GM19025 (cell line): ENCODE results near the gene CCDC92.

Experiments used
- ATAC-seq: cut with Tn5 transposase; IDR thresholded peaks from one replicate; pipeline ENCODE4 v1.9.1; 2021; ENCODE audit warnings: mild to moderate bottlenecking, low read depth, moderate library complexity; ENCODE audit not compliant: unreplicated experiment

The CCDC92 gene

DNA sequence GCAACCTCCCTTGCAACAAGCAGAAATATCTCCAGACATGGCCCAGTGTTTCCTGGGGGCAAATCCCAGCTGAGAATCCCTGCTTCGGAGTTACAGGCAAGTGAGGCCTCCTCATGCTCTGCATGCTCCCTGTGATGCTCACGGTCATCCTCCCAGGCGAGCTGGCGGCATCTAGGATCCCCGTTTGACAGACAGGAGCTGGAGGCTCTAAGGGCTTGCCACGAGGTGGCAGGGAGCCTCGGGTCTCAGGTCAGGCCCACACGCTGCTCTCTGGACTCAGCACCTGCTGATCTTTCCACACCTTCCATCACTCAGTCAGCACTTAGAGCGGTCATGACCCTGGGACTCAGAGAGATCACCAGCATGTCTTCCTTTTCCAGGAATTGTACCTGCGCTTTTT lies 79.8 kb downstream of the CCDC92 start:
- ATAC-seq = no peak

DNA sequence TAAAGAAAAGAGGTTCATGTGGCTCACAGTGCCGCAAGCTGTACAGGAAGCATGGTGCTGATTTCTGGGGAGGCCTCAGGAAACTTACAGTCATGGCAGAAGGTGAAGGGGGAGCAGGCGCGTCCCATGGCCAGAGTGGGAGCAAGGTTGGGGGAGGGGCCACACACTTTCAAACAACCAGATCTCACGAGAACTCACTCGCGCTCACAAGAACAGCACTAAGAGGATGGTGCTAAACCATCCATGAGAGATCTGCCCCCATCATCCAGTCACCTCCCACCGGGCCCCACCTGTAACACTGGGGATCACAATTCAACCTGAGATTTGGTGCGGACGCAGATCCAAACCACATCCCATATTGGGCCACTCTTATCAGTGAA lies 80.5 kb downstream of the CCDC92 start:
- ATAC-seq = no peak

DNA sequence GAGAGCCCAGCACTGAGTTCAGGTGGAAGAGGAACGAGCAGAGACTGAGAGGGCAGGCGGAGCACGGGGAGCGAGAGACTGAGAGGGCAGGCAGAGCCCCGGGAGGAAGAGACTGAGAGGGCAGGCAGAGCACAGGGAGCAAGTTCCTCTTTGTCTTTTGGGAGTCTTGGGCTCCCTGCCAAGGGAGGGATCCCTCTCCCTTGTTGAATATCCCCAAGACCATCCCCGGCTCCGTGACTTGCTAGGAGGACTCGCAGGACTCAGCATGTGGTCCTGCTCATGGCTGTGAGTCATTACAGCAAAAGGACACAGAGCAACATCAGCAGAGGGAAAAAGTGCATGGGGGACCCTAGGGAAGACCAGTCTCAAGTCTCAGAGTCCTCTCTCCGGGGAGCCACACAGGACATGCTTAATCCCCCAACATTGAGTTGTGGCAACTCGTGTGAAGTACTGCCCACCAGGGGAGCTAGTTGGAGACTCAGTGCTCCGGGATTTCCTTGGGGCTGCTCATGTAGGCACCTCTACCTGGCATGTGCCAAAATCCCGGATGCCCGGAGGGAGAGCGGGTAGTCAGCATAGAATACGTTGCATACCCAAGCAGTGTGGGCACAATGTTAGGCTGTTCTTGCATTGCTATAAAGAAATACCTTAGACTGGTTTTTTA lies 81.0 kb downstream of the CCDC92 start:
- ATAC-seq = no peak

DNA sequence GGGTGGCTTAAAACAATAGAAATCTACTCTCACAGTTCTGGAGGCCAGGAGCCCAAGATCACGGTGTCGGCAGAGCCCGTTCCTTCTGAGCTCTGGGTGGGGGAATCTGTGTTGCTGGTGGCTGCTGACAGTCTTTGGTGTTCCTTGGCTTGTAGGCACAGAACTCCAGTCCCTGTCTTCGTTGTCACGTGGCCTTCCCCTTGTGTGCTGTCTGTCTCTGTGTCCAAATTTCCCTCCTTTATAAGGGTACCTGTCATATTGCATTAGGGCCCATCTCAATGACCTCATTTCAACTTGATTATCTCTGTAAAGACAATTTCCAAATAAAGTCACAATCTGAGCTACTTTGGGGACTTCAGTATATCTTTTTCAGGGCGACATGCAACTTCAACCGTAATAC lies 81.6 kb downstream of the CCDC92 start:
- ATAC-seq = no peak

DNA sequence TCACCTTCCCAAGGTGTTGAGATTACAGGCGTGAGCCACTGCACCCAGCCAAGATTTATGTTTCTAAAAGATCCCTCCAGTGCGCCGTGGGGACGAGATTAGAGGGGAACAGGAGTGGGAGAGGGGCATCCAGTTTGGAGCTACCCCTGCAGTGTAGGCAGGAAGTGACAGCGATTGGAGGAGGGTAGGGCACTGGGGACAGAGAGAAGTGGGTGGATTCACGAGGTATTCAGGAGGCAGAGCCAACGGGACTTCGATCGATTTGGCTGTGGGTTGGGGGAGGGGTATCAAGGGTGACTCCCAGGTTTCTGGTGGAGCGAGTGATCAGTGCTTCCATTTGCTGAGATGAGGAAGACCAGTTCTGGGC lies 82.1 kb downstream of the CCDC92 start:
- no peak for ATAC-seq

DNA sequence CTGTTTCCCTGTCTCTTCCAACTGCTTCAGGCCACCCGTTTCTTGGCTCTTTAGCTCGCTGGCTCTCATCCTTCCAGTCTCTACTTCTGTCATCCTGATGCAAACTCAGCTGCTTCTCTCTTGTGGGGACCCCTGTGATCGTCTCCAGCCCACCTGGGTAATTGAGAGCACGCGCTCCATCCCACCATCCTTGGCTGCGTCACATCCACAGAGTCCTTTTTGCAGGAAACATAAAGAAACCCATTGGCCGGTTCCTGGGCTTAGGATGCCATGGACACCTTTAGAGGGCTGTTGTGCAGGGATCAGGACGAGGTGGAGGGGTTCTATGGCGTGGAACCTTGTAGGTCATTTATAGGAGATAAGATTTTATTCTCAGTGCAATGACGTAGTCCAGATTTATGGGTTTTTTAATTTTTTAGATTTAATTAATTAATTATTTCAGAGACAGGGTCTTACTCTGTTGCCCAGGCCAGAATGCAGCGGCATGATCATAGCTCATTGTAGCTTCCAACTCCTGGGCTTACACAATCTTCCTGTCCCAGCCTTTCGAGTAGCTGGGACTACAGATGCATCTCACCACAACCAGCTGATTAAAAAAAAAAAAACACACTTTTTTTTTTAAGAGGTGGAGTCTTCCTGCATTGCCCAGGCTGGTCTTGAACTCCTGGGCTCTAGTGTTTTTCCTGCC lies 82.6 kb downstream of the CCDC92 start:
- no peak for ATAC-seq

DNA sequence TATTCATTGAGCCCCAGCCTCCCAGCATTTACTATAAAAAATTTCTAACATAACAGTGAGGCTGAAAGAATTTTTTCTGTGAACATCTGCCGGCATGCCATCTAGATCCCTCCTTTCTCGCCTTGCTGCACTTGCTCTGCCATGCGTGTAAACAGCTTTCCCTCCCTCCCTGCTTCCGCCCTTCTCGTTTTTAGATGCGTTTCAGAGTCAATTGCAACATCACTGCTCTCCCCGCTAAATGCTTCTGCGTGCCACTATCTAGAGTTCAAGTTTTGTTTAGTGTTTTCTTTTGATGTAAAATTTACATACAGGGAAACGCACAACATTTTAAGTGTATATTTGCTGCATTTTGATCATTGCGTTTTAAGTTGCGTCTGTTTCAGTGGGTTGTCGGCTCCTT lies 83.6 kb downstream of the CCDC92 start:
- no peak for ATAC-seq

DNA sequence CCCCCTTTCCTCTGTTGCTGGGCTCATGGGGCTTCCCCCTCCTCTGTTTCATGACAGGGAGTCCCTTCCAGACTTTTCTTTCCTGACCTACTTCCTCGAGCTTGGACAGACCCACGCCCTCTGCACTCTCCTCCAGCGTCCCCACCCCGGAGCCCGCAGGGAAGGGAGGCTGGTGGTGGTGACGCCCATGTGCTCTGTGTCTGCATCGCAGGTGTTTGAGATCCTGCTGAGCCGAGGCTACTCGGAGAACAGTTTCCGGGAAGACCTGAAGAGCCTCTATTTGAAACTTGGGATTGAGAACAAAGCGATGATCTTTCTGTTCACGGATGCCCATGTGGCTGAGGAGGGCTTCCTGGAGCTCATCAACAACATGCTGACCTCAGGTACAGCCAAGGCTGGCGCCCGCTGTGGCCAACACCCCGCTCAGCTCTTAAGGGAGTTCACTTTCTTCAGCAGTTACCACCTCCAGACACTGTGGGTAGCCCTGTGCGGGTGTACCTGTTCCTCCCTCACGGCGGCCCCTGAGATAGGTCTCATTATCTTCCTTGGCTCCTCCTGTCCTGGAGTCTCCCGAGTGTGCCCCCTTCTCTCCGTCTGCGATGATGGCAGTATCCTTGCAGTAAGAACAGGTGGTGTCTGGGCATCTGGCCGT lies 85.6 kb downstream of the CCDC92 start:
- ATAC-seq = no peak

DNA sequence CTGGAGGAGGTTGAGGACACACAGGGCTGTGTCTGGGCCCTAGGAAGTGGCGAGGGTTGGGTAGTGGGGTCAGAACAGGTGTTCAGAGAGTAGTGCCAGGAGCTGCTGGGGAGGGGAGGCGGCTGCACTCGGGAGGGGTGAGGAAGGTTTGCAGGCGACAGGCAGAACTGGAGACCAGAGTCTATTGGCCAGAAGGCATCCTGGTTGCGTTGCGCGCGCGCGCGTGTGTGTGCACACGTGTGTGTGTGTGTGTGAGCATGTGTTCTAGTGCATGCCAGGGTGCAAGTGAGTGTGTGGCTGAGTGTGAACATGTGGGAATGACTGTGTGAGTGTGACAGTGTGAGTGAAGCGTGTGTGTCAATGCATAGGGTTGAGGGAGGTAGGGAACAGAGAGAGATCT lies 86.4 kb downstream of the CCDC92 start:
- ATAC-seq = no peak
